Glomerular visceral epithelial cell (primary cell): ENCODE results near the gene KIF13A.
"Not testable (repeated sequence)": the region's sequence is repeated elsewhere in the genome, so short reads cannot be mapped to it uniquely, and the experiment has no call there.

Source experiments
- DNase-seq: peaks from one replicate; pipeline ENCODE4 v3.0.0-alpha.2; 2016; ENCODE audit errors: extremely low spot score

Gene KIF13A

DNA sequence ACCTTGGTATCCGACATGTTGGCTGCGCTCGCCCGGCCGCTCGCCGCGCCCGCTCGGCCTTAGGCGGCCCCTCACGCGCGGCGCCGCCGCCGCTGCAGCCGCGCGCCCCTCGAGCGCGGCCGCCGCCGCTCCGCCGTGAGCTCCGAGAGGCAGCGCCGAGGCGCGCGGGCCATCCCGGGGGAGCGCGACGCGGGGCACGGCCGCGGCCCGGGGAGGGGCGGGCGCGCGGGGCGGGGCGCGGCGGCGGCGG lies at the start of gene KIF13A:
Gene KIF13A (minus strand): TSS at position 189 of the 250 bp plus-strand sequence. CDS start 172 bp downstream, at position 17.
- no peak for DNase-seq

DNA sequence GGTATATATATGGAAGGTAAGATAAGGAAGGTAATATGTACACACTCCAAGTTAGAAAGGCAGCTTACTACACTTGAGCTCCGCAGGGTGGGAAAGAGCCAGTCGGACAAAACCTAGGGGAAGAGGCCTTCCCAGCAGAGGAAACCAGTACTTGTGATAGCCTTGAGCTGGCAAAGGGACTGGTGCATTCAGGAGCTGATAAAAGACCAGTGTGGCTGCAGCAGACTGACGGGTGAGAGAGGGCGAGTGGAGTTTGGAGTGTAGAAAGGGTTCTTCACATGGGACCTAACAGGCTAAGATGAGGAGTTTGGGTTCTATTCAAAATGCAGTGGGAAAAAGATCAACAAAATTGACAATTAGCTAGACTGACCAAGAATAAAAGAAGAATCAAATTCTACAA lies 49.3 kb upstream of the KIF13A start:
- DNase-seq = no peak

DNA sequence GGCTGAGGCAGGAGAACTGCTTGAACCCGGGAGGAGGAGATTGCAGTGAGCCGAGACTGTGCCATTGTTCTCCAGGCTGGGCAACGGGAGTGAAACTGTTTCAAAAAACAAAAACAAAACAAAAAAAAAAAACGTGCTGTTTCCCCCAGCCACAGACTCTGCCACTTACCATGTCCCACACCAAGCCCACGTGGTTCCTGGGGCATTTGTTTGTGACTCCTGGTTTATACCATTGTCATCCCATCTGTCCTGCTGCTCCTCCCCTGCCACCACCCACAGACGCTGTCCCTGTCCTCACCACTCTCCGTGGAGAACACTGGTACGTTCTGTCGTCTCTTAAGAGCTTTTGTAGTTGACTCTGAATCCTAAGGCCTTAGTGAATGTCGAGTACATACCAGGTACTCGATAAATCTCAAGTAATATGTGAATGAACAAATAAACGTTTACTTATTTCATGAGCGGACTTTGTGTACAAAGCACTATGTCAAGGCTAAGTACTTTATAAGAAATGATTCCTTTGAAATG lies 48.0 kb upstream of the KIF13A start:
- no peak for DNase-seq

DNA sequence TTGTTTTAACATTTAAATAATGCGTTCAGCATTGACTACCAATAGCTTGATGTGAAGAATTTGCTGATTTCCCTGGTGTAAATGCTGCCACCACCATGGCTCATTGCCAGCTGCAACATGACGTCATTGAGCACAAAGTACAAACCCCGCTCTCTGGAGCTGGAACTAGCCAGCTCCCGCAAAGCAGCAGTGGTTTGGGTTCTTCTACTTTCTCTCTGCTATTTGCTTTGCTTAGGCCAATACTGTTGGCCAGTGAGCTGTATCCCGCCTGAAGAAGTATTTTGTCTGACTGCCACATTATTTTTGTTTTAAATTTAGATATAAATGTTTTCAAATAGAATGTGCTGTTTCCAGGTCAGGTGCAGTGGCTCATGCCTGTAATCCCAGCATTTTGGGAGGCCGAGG lies 47.4 kb upstream of the KIF13A start:
- no peak for DNase-seq

DNA sequence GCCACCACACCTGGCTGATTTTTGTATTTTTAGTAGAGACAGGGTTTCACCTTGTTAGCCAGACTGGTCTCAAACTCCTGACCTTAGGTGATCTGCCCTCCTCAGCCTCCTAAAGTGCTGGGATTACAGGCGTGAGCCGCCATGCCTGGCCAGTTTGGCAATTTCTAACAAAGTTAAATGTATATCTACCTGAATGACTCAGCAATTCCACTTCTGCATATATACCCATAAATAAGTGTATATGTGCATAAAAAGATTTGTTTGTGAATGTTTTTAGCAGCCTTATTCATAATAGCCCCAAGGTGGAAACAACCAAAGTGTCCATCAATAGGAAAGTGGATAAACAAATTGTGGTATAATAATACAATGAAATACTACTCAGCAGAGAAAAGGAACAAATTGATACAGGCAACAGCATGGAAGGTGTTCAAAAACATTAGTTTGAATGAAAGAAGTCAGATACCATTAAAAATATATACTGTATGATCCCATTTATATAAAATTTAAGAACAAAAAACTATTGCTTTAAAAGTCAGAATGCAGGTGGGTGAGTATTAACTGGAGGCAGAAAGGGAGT lies 44.3 kb upstream of the KIF13A start:
- DNase-seq = no peak

DNA sequence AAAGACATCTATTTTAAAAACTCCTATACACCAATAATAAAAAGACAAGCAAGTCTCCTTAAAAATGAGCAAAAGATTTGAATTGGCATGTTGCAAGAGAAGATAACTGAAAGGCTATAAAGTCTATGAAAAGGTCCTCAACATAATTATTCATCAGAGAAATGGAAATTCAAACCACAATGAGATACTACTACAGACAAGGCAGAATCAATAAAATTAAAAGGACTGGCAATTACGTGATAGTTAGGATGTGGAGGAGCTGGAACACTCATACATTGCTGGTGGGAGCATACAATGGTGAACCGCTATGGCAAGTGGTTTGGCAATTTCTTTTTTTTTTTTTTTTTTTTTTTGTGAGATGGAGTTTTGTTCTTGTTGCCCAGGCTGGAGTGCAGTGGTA lies 43.8 kb upstream of the KIF13A start:
- no peak for DNase-seq

DNA sequence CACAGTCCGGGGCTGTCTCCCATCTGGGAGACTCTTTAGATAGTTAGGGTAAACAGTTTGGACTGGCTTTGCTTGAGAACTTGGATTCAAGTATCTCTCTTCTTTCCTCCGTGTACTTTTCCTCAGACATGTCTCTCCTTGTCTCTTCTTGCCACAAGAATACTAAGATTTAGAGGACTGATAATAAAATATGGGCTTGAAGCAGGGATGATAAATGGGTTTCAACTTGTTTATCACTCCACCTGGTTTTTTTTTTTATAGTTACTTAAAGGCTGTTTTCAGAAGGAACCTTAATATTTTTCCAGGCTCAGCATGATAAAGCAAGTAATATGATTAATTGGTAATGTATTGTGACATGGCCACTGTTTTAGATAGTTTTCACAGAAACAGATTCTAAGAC lies 40.9 kb upstream of the KIF13A start:
- no peak for DNase-seq

DNA sequence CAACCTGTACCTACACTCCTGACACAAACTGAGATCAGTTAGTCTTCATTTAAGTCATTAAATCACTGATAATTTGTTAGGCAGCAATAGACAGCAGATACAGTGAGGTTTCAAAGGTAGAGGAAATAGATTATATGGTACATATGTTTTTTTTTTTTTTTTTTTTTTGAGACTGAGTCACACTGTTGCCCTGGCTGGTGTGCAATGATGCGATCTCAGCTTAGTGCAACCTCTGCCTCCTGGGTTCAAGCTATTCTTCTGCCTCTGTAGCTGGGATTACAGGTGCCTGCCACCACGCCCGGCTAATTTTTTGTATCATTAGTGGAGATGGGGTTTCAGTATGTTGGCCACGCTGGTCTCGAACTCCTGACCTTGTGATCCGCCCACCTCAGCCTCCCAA lies 38.2 kb upstream of the KIF13A start:
- DNase-seq = peak; percentile 41

DNA sequence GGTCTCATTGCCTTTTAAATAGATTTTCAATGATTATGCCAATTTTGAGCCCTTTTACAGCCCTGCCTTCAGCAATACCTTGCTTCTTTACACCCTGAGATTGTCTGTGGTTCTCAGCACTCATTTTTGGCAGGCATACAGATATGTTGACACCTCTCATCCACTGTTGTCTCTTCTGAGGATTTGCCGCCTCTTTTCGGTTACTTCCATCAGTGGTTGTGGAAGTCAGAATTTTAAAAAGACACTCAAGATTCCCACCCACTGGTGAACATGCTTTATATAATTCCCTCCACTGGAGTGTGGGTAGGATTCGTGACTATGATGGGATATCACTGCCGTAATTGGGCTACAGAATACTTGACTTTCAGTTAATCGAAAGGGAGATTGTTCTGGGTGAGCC lies 37.4 kb upstream of the KIF13A start:
- DNase-seq = no peak

DNA sequence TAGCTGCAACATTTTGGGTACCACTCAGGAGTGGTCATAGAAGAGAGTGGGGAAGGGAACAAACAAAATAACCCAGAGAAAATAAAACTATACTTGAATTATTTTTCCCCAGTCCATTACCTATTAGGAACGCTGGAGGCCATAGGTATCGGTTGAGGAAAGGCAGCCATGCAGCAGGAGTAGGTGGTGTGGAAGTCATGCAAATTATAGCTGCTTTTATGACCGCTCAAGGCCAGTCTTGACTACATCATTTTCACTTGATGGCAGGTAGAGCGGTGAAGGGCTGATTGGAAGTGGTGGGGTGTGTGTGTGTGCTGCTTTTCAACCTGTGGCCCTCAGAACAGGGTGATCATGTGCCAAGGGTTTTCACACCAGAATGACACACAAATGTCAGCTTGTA lies 36.5 kb upstream of the KIF13A start:
- DNase-seq = no peak

DNA sequence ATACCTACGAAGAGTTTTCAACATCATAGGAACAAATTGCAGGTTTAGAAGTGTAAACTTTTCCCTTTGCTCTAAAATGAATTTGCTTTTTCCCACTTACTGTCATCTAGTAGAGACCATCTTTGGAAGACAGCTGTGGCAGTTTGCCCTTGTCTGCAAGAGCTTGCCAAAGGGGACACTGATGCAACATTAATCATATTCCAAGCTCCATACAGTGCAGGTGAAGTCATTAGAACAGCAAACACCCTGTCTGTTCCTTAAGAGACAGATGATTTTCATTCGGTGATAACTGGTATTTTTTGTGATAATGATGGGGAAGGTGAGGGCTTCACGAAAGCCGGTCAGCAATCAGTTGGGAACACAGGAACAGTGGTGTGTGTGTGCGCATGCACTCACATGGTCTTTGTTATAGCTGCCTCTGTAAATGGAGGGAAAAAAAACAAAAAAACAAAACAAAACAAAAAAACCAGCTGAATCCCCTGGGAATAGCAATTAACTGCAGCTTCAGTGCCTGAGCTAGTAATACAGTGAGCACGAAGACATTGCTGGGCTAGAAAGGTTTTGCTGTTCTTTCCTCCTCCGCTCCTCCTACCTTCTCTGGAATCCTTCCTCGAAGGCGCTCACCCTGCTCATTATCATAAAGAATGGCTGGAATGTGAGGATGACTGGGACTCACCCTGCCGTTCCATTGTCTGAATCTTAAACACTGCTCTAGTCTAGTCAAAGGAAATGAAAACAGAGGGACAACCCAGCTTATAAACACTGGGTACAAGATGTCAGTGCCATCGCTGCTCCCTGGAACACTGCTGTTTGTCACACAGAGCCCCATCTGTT lies 35.2 kb upstream of the KIF13A start:
- peak; percentile 67 for DNase-seq

DNA sequence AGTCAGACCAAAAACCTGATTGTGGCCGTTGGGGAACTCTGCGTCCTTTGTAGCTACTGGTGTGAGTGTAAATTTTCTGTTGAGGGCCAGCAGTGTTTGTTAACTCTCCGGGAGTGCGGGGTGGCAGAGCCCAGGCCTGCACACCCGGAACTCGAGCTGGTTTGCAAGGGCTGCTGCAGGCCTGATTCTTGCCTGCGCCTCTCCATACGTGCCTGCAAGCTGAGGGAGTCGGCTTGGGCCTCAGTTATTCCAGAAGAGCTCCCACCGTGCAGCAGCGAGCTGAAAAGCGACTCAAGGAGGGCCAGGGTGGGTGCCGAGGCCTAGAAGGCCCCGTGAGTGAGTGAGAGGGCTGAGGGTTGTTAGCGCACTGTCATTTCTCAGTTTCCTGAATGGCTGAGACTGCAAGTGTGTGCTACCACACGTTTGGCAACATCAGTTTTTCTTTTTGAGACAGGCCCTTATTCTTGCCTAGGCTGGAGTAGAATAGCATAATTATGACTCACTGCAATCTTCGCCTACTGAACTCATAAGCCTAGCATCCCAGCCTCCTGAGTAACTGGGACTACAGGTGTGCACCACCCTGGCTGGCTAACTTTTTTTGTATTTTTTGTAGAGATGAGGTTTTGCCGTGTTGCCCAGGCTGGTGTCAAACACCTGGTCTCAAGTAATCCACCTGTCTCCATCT lies 33.9 kb upstream of the KIF13A start:
- DNase-seq = no peak

DNA sequence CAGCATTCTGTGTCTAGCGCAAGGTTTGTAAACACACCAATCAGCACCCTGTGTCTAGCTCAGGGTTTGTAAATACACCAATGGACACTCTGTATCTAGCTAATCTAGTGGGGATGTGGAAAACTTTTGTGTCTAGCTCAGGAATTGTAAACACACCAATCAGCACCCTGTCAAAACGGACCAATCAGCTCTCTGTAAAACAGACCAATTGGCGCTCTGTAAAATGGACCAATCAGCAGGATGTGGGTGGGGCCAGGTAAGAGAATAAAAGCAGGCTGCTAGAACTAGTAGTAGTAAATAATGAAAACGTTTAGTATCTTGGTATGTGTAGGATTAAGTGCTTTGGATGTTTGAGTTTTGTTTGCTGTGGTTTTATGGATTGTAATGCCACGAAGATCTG lies 33.1 kb upstream of the KIF13A start:
- not testable (repeated sequence) for DNase-seq

DNA sequence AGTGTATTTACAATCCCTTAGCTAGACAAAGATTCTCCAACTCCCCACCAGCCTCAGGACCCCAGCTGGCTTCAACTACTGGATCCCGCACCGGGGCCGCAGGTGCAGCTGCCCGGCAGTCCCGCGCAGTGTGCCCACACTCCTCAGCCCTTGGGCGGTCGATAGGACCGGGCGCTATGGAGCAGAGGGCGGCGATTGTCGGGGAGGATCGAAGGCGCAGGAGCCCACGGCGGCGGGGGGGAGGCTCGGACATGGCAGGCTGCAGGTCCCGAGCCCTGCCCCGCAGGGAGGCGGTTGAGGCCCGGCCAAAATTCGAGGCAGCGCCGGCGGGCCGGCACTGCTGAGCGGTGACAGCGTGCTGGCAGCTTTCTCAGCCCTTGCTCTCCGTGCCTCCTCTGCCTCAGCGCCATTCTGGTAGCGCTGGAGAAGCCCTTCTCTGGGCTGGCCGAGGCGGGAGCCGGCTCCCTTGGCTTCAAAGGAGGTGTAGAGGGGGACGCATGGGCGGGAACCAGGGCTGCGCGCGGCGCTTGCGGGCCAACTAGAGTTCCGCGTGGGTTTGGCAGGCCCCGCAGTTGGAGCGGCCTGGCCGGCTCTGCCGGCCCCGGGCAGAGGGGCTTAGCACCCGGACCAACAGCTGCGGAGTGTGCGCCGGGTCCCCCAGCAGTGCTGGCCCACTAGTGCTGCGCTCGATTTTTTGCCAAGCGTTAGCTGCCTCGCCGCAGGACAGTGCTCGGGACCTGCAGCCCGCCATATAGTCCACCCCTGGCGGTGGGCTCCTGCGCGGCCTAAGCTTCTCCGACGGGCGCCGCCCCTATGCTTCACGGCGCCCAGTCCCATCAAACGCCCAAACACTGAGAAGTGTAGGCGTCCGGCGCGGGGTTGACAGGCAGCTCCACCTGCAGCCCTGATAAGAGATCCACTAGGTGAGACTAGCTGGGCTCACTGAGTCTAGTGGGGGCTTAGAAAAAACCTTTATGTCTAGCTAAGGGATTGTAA lies 32.4 kb upstream of the KIF13A start:
- no peak for DNase-seq

DNA sequence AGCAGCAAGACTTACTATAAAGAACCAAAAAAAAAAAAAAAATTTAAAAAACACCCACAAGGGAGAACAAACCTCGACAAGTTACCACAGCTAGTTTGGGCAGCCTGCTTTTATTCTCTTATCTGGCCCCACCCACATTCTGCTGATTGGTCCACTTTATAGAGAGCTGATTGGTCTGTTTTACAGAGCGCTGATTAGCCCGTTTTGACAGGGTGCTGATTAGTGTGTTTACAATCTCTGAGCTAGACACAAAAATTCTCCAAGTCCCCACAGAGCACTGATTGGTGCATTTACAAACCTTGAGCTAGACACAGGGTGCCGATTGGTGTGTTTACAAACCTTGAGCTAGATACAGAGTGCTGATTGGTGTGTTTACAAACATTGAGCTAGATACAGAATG lies 31.7 kb upstream of the KIF13A start:
- DNase-seq = not testable (repeated sequence)

DNA sequence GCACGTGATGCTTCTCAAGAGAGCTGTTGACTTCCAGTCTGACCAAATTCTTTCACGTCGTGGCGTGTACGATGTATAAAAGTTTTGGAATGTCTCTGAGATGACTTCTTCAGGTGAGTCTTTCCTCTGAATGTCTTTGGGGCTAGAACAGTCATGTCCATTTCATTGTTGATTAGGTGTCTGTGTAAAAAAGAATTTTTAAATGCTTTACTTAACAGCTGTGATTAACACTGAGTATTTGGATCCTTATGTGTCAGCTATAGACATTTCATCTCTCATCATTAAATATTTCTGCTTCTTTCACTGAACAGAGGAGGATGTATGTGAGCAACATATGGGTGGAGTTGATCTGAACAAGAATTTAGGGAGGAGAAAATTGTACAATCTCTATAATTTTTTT lies 29.3 kb upstream of the KIF13A start:
- no peak for DNase-seq

DNA sequence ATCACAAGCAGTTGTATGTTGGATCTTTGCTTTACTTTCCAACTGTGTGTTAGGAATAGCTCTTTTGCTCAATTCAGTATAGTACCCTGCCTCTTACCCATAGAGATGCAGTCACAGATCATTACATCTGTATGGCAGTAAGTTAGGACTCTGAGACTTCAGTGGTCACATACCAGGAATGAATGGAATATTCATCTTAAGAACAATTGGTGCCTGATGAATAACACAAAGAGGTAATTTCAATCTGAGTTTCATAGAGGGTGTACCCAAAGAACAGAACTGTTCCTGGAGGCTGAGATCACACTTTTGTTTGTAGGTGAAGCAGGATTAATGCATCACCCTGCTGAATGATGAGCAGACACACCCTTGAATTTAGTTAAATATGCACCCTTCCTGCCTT lies 28.7 kb upstream of the KIF13A start:
- DNase-seq = no peak

DNA sequence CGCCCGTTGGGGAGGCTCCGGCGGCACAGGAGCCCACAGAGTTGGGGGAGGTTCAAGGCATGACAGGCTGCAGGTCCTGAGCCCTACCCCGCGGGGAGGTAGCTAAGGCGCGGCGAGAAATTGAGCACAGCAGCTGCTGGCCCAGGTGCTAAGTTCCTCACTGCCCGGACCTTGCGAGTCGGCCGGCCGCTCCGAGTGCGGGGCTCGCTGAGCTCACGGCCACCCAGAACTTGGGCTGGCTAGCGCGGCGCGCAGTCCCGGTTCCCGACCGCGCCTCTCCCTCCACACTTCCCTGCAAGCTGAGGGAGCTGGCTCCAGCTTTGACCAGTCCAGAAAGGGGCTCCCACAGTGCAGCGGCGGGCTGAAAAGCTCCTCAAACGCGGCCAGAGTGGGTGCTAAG lies 23.9 kb upstream of the KIF13A start:
- DNase-seq = no peak

DNA sequence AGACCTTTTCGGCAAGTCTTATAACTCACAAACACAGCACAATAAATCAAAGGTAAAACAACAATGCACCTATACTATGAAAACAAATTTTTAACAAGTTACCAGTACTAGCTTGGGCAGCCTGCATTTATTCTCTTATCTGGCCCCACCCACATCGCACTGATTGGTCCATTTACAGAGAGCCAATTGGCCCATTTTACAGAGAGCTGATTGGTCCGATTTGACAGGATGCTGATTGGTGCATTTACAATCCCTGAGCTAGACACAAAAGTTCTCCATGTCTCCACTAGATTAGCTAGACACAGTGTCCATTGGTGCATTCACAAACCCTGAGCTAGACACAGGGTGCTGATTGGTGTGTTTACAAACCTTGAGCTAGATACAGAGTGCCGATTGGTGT lies 23.1 kb upstream of the KIF13A start:
- not testable (repeated sequence) for DNase-seq

DNA sequence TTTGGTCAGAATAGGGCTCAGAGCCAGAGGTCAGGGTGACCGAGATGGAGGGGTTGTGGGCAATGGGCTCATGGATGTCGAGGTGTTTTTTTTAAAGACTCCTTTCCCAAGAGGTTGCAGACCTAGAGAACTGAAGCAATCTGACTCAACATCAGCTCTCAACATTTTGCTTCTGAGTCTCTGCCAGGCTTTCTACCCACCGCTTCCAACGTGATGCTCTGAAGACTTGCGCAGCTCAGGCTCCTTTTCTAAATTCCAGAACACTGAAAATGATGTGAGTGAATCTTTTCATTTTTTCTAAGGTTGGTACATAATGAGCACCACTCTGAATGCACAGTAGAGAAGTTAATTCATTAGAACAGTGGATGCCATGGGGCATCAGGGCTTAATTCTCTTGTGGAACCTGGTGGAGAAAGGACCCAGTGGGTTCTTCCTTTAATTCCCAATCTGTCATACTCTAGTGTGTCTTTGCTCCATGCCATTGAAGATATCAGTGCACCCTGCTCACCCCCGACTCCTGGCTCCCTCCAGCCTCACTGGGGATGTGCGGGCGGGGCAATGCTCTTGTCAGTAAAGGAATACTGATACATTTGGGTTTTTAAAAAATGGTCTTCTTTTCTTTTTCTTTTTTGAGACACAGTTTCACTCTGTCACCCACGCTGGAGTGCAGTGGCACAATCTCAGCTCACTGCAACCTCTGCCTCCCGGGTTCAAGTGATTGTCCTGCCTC lies 17.0 kb upstream of the KIF13A start:
- DNase-seq = no peak

DNA sequence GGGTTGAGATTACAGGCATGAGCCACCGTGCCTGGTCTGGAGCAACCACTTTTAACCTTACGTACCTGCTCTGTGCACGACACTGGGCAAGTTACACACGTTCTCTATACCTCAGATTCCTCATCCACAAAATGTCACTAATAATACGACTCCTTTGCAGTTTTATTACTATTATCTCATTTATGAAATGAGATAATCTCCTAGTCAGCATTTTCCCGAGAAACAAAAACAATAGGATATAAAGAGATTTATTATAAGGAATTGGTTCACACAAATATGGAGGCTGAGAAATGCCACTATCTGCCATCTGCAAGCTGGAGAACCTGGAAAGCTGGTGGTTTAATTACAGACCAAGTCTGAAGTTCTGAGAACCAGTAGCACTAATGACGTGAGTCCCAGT lies 12.0 kb upstream of the KIF13A start:
- no peak for DNase-seq
